ENCODE measurements around the gene FAM72C.
"Not testable (repeated sequence)": the region's sequence is repeated elsewhere in the genome, so short reads cannot be mapped to it uniquely, and the experiment has no call there.

FAM72C gene

GRCh38 chr1:143984721-143985473, 13.1 kb upstream of the FAM72C start:
- not testable (repeated sequence) for DNase-seq

GRCh38 chr1:143974416-143974815, 2.6 kb upstream of the FAM72C start:
- peak; percentile 0 for DNase-seq

- not testable (repeated sequence) for DNase-seq
Measured at GRCh38 chr1:143973876-143974414, 2.2 kb upstream of the FAM72C start.

GRCh38 chr1:143972753-143973326, 1.1 kb upstream of the FAM72C start:
- DNase-seq, result not testable (repeated sequence)

- not testable (repeated sequence) for DNase-seq
Measured at GRCh38 chr1:143965860-143966259, 5.9 kb downstream of the FAM72C start.

GRCh38 chr1:143964294-143964693, 7.5 kb downstream of the FAM72C start:
- DNase-seq, result not testable (repeated sequence)

GRCh38 chr1:143955930-143956329, 15.9 kb downstream of the FAM72C start:
- DNase-seq, result not testable (repeated sequence)

- DNase-seq, result not testable (repeated sequence)
Measured at GRCh38 chr1:143952913-143953312, 18.9 kb downstream of the FAM72C start.

GRCh38 chr1:143951485-143952391, 20.0 kb downstream of the FAM72C start:
- DNase-seq, result not testable (repeated sequence)

- DNase-seq, result not testable (repeated sequence)
Measured at GRCh38 chr1:143947749-143948148, 24.0 kb downstream of the FAM72C start.

- DNase-seq, result not testable (repeated sequence)
Measured at GRCh38 chr1:143945253-143945652, 26.5 kb downstream of the FAM72C start.

GRCh38 chr1:143944576-143945240, 27.1 kb downstream of the FAM72C start:
- not testable (repeated sequence) for DNase-seq

- DNase-seq, result not testable (repeated sequence)
Measured at GRCh38 chr1:143943319-143943978, 28.3 kb downstream of the FAM72C start.

- DNase-seq, result not testable (repeated sequence)
Measured at GRCh38 chr1:143942238-143942860, 29.4 kb downstream of the FAM72C start.

GRCh38 chr1:143939666-143940065, 32.1 kb downstream of the FAM72C start:
- DNase-seq, result not testable (repeated sequence)

GRCh38 chr1:143938922-143939321, 32.9 kb downstream of the FAM72C start:
- DNase-seq, result not testable (repeated sequence)

- peak; percentile 3 for DNase-seq
Measured at GRCh38 chr1:143936457-143937115, 35.2 kb downstream of the FAM72C start.

- DNase-seq, result not testable (repeated sequence)
Measured at GRCh38 chr1:143919127-143919526, 52.7 kb downstream of the FAM72C start.

- DNase-seq, result not testable (repeated sequence)
Measured at GRCh38 chr1:143918552-143918951, 53.2 kb downstream of the FAM72C start.

- not testable (repeated sequence) for DNase-seq
Measured at GRCh38 chr1:143913705-143914104, 58.1 kb downstream of the FAM72C start.

Measured in fibroblast of skin of right biceps (primary cell).